ENCODE data around the gene ELP2.

GRCh38 chr18:36139245-36139644, 9.5 kb downstream of the ELP2 start:
- TF ChIP-seq, protein P1, sequence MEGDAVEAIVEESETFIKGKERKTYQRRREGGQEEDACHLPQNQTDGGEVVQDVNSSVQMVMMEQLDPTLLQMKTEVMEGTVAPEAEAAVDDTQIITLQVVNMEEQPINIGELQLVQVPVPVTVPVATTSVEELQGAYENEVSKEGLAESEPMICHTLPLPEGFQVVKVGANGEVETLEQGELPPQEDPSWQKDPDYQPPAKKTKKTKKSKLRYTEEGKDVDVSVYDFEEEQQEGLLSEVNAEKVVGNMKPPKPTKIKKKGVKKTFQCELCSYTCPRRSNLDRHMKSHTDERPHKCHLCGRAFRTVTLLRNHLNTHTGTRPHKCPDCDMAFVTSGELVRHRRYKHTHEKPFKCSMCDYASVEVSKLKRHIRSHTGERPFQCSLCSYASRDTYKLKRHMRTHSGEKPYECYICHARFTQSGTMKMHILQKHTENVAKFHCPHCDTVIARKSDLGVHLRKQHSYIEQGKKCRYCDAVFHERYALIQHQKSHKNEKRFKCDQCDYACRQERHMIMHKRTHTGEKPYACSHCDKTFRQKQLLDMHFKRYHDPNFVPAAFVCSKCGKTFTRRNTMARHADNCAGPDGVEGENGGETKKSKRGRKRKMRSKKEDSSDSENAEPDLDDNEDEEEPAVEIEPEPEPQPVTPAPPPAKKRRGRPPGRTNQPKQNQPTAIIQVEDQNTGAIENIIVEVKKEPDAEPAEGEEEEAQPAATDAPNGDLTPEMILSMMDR (IDR thresholded peaks at IDR 0.05; ENCODE audit: poor library complexity) = no peak
- TF ChIP-seq EZH2phosphoT487 (IDR thresholded peaks at IDR 0.05; ENCODE audit: low read depth, severe bottlenecking, unreplicated experiment) = no peak
- no peak for TF ChIP-seq EZH2 (IDR thresholded peaks at IDR 0.05; ENCODE audit: borderline replicate concordance)

Data from hepatocyte (in vitro differentiated cells).